ENCODE data around the gene ACTN3. TPM values are rescaled to one million over a fixed set of nuclear protein-coding genes. Genes with fewer than 3 reads are reported as not detected.
"Not testable (repeated sequence)": the region's sequence is repeated elsewhere in the genome, so short reads cannot be mapped to it uniquely, and the experiment has no call there.

The ACTN3 gene
- polyA plus RNA-seq, 3 donors = not detected

GRCh38 chr11:66581261-66581660 is 34.6 kb downstream of the ACTN3 start:
- peaks cover 8 to 23% (median 17%) of the 10 kb centered on the region in 7 donors for H3K9me3 Mint-ChIP-seq

DNA sequence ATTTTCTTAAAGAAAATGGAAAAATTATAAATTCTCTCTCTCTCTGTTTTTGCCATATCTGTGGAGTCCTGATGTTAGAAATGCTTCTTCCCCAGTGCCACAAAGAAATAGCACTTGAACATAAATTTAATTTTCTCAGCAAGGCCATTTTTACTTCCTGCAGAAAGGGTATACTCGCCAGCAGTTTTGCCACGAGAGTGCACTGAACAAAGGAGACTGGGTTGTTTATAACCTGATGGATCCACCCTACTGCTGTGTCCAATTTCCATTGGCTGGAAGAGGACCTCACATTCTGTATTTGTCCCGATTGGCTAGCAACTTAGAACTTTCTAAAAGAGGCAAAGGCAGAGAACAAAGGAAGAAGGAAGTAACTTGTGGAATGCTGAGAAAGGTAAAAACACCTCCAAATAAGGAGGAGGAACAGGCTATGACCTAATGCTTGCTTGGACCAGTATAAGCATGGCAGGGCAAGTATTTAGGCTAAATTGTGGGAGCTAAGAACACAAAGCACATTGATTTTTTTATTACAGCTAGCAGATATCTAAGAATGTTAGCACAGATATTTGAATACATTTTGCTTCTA is 36.0 kb downstream of the ACTN3 start:
- WGBS (ENCODE audit: insufficient coverage) = no CpG with 5 or more reads among the region's 3 CpGs
- H3K27me3 ChIP-seq (ENCODE audit: control insufficient read depth in 2 of 2, insufficient read depth in 2 of 2, low read length in 2 of 2); H3K36me3 Mint-ChIP-seq; H3K27ac ChIP-seq (ENCODE audit: low read depth in 1 of 2, low read length in 2 of 2); H3K9me3 ChIP-seq (replicated peaks in 1 of 2; ENCODE audit: control insufficient read depth in 1 of 2, insufficient read depth in 1 of 2, low read length in 2 of 2); H3K4me1 ChIP-seq (ENCODE audit: control insufficient read depth in 1 of 2, insufficient read depth in 2 of 2, low read length in 2 of 2); H4K20me1 ChIP-seq (ENCODE audit: insufficient read depth, low read length); H3K27ac Mint-ChIP-seq; H3K4me1 Mint-ChIP-seq; H3K4me3 ChIP-seq (replicated peaks in 1 of 3; ENCODE audit: low read depth in 2 of 3, low read length in 3 of 3); H2AFZ ChIP-seq (ENCODE audit: insufficient read depth, low read depth, low read length, poor library complexity, severe bottlenecking); H3K4me3 Mint-ChIP-seq; H3K9ac ChIP-seq (ENCODE audit: insufficient read depth, low read length, poor library complexity, severe bottlenecking); H3K36me3 ChIP-seq (replicated peaks in 1 of 2; ENCODE audit: control insufficient read depth in 1 of 2, insufficient read depth in 2 of 2, low read length in 2 of 2); DNase-seq; H3K4me2 ChIP-seq (replicated peaks; ENCODE audit: extremely low read depth, low read length, poor library complexity, severe bottlenecking); H3K79me2 ChIP-seq (ENCODE audit: insufficient read depth, low read length): not testable (repeated sequence)
- Mint-ChIP-seq H3K9me3 (peaks cover 8 to 32% (median 17%) of the 10 kb centered on the region in 7 donors), H3K27me3 (ENCODE audit: low read depth in 3 of 3) (peaks cover 4 to 21% (median 10%) of the 10 kb centered on the region in 3 donors)
- intact Hi-C loops (cut with micrococcal nuclease) = loop anchor here in 1 of 2 donors (10.0 kb wide), 1 partner anchor 252 kb away; no protein-coding TSS in a partner anchor

More at GRCh38 chr11:66581261-66581660, 34.6 kb downstream of the ACTN3 start:
- intact Hi-C loops (cut with micrococcal nuclease) = loop anchor here in 1 of 2 donors (10.0 kb wide), 1 partner anchor 254 kb away; no protein-coding TSS in a partner anchor
- TF ChIP-seq, protein P1, sequence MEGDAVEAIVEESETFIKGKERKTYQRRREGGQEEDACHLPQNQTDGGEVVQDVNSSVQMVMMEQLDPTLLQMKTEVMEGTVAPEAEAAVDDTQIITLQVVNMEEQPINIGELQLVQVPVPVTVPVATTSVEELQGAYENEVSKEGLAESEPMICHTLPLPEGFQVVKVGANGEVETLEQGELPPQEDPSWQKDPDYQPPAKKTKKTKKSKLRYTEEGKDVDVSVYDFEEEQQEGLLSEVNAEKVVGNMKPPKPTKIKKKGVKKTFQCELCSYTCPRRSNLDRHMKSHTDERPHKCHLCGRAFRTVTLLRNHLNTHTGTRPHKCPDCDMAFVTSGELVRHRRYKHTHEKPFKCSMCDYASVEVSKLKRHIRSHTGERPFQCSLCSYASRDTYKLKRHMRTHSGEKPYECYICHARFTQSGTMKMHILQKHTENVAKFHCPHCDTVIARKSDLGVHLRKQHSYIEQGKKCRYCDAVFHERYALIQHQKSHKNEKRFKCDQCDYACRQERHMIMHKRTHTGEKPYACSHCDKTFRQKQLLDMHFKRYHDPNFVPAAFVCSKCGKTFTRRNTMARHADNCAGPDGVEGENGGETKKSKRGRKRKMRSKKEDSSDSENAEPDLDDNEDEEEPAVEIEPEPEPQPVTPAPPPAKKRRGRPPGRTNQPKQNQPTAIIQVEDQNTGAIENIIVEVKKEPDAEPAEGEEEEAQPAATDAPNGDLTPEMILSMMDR (IDR thresholded peaks at IDR 0.05) = no peak
- no peak overlapping the region for H3K4me3 Mint-ChIP-seq
- Histone ChIP-seq H3K9me3 (replicated peaks in 1 of 2; ENCODE audit: control insufficient read depth in 1 of 2, insufficient read depth in 1 of 2, low read length in 2 of 2) (peaks cover 8 to 9% of the 10 kb centered on the region in 2 donors), H3K79me2 (ENCODE audit: insufficient read depth, low read length) (no peaks in the 10 kb centered on the region), H4K20me1 (ENCODE audit: insufficient read depth, low read length) (no peaks in the 10 kb centered on the region), H3K36me3 (replicated peaks in 1 of 2; ENCODE audit: control insufficient read depth in 1 of 2, insufficient read depth in 2 of 2, low read length in 2 of 2) (no peaks in the 10 kb centered on the region), H3K4me1 (ENCODE audit: control insufficient read depth in 1 of 2, insufficient read depth in 2 of 2, low read length in 2 of 2) (peaks cover 0 to 4% of the 10 kb centered on the region in 2 donors), H3K27me3 (ENCODE audit: control insufficient read depth in 2 of 2, insufficient read depth in 2 of 2, low read length in 2 of 2) (no peaks in the 10 kb centered on the region), H3K27ac (ENCODE audit: low read depth in 1 of 2, low read length in 2 of 2) (no peak overlapping the region), H2AFZ (ENCODE audit: insufficient read depth, low read depth, low read length, poor library complexity, severe bottlenecking) (no peak overlapping the region), H3K9ac (ENCODE audit: insufficient read depth, low read length, poor library complexity, severe bottlenecking) (no peak overlapping the region), H3K4me2 (replicated peaks; ENCODE audit: extremely low read depth, low read length, poor library complexity, severe bottlenecking) (no peak overlapping the region), H3K4me3 (replicated peaks in 1 of 3; ENCODE audit: low read depth in 2 of 3, low read length in 3 of 3) (no peak overlapping the region)
- no peak for DNase-seq
- H3K4me1 Mint-ChIP-seq = peaks cover 7% of the 10 kb centered on the region
- no peak overlapping the region for H3K27ac Mint-ChIP-seq
- H3K27me3 Mint-ChIP-seq (ENCODE audit: low read depth in 3 of 3) = peaks cover 4 to 16% (median 12%) of the 10 kb centered on the region in 3 donors
- WGBS (ENCODE audit: insufficient coverage) = no CpG with 5 or more reads among the region's 3 CpGs
- peaks cover 0 to 2% of the 10 kb centered on the region in 2 donors for H3K36me3 Mint-ChIP-seq

DNA sequence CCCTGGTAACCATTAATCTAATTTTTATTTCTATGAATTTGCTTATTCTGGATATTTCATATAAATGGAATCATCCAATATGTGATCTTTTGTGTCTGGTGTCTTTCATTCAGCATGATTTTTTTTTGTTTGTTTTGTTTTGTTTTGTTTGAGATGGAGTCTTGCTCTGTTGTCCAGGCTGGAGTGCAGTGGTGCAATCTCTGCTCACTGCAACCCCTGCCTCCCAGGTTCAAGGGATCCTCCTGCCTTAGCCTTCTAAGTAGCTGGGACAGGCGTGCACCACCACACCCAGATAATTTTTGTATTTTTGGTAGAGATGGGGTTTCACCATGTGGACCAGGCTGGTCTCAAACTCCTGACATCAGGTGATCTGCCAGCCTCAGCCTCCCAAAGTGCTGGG is 38.7 kb downstream of the ACTN3 start:
- not testable (repeated sequence) for H3K9me3 ChIP-seq (replicated peaks in 1 of 2; ENCODE audit: control insufficient read depth in 1 of 2, insufficient read depth in 1 of 2, low read length in 2 of 2); H3K36me3 Mint-ChIP-seq; H3K4me1 ChIP-seq (ENCODE audit: control insufficient read depth in 1 of 2, insufficient read depth in 2 of 2, low read length in 2 of 2); H4K20me1 ChIP-seq (ENCODE audit: insufficient read depth, low read length); H3K36me3 ChIP-seq (replicated peaks in 1 of 2; ENCODE audit: control insufficient read depth in 1 of 2, insufficient read depth in 2 of 2, low read length in 2 of 2); H3K4me3 ChIP-seq (replicated peaks in 1 of 3; ENCODE audit: low read depth in 2 of 3, low read length in 3 of 3); H3K4me2 ChIP-seq (replicated peaks; ENCODE audit: extremely low read depth, low read length, poor library complexity, severe bottlenecking); H3K27me3 ChIP-seq (ENCODE audit: control insufficient read depth in 2 of 2, insufficient read depth in 2 of 2, low read length in 2 of 2); H2AFZ ChIP-seq (ENCODE audit: insufficient read depth, low read depth, low read length, poor library complexity, severe bottlenecking); H3K4me3 Mint-ChIP-seq; H3K27ac Mint-ChIP-seq; H3K9ac ChIP-seq (ENCODE audit: insufficient read depth, low read length, poor library complexity, severe bottlenecking); H3K4me1 Mint-ChIP-seq; H3K27ac ChIP-seq (ENCODE audit: low read depth in 1 of 2, low read length in 2 of 2); DNase-seq; H3K79me2 ChIP-seq (ENCODE audit: insufficient read depth, low read length)
- peaks cover 8 to 32% (median 17%) of the 10 kb centered on the region in 7 donors for H3K9me3 Mint-ChIP-seq
- intact Hi-C loops (cut with micrococcal nuclease) = loop anchor here in 1 of 2 donors (10.0 kb wide), 1 partner anchor 249 kb away; no protein-coding TSS in a partner anchor
- H3K27me3 Mint-ChIP-seq (ENCODE audit: low read depth in 3 of 3) = peaks cover 2 to 16% (median 2%) of the 10 kb centered on the region in 3 donors
- WGBS (ENCODE audit: insufficient coverage) = no CpG with 5 or more reads among the region's 1 CpG
